Measurements from ENCODE around the gene ERCC8. TPM values are rescaled to one million over a fixed set of nuclear protein-coding genes. Genes with fewer than 3 reads are reported as not detected.

ERCC8 gene
- total RNA-seq, 1 experiment from 2014 or later, result 14.4 TPM

- H3K4me1 ChIP-seq (ENCODE audit: control insufficient read depth, insufficient read depth, low read length), result no peaks in the 10 kb centered on the region
- H3K27me3 ChIP-seq (ENCODE audit: control insufficient read depth, insufficient read depth, low read length), result no peaks in the 10 kb centered on the region
- TF ChIP-seq REST (IDR thresholded peaks at IDR 0.05; ENCODE audit: insufficient read depth in 1 of 2, low read depth in 2 of 2, low read length in 1 of 2) (no peak), SIN3A (IDR thresholded peaks at IDR 0.05; ENCODE audit: borderline replicate concordance, insufficient read depth, low read depth, low read length) (no peak), POLR2AphosphoS5 (IDR thresholded peaks at IDR 0.05; ENCODE audit: low read depth, low read length) (no peak), CTCF (IDR thresholded peaks at IDR 0.05) (no peak), TCF7L2 (IDR thresholded peaks at IDR 0.05; ENCODE audit: low read depth, low read length) (no peak)
- intact Hi-C loops (cut with micrococcal nuclease; ENCODE audit: unreplicated experiment), result no loop called here
- no peak for ATAC-seq
- in situ Hi-C loops (cut with HindIII; ENCODE audit: low pct_unique_long_range_greater_than_20kb, low sequenced_read_pairs), result no loop called here
- no peaks in the 10 kb centered on the region for H3K36me3 ChIP-seq (ENCODE audit: control insufficient read depth, insufficient read depth, low read length)
- no peak overlapping the region for H3K4me3 ChIP-seq (ENCODE audit: low read depth in 2 of 2, low read length in 2 of 2)
- no peaks in the 10 kb centered on the region for H3K9me3 ChIP-seq (ENCODE audit: control insufficient read depth, insufficient read depth, low read depth, low read length)
- H3K27ac ChIP-seq (ENCODE audit: low read length), result no peak overlapping the region
- no TSS peak for BruUV-seq (replicated peaks)
- ChIA-PET POLR2A (no interaction called here), CTCF (no interaction called here)
- DNase-seq (ENCODE audit: low read depth, low spot score), result no peak
These were observed 41.5 kb downstream of the ERCC8 start for GRCh38 chr5:60903356-60903755.

GRCh38 chr5:60896991-60897390 lies 47.9 kb downstream of the ERCC8 start:
- DNase-seq (ENCODE audit: low read depth, low spot score) (no peak), ATAC-seq (no peak)
- no peak overlapping the region for H3K4me3 ChIP-seq (ENCODE audit: low read depth in 2 of 2, low read length in 2 of 2)
- no peaks in the 10 kb centered on the region for H3K27me3 ChIP-seq (ENCODE audit: control insufficient read depth, insufficient read depth, low read length)
- H3K36me3 ChIP-seq (ENCODE audit: control insufficient read depth, insufficient read depth, low read length), result no peaks in the 10 kb centered on the region
- in situ Hi-C loops (cut with HindIII; ENCODE audit: low pct_unique_long_range_greater_than_20kb, low sequenced_read_pairs) (no loop called here), intact Hi-C loops (cut with micrococcal nuclease; ENCODE audit: unreplicated experiment) (no loop called here)
- BruUV-seq (replicated peaks), result no TSS peak
- no peaks in the 10 kb centered on the region for H3K9me3 ChIP-seq (ENCODE audit: control insufficient read depth, insufficient read depth, low read depth, low read length)
- no peak overlapping the region for H3K27ac ChIP-seq (ENCODE audit: low read length)
- TF ChIP-seq POLR2AphosphoS5 (IDR thresholded peaks at IDR 0.05; ENCODE audit: low read depth, low read length), result no peak
- no peak for TF ChIP-seq TCF7L2 (IDR thresholded peaks at IDR 0.05; ENCODE audit: low read depth, low read length)
- TF ChIP-seq CTCF (IDR thresholded peaks at IDR 0.05), result no peak
- TF ChIP-seq REST (IDR thresholded peaks at IDR 0.05; ENCODE audit: insufficient read depth in 1 of 2, low read depth in 2 of 2, low read length in 1 of 2), result no peak
- TF ChIP-seq SIN3A (IDR thresholded peaks at IDR 0.05; ENCODE audit: borderline replicate concordance, insufficient read depth, low read depth, low read length), result no peak
- POLR2A ChIA-PET, result no interaction called here
- H3K4me1 ChIP-seq (ENCODE audit: control insufficient read depth, insufficient read depth, low read length), result no peaks in the 10 kb centered on the region
- CTCF ChIA-PET, result interaction anchor here (0.6 kb wide), 1 partner anchor 138 kb away, joined by 3 read pairs; no protein-coding TSS in a partner anchor

All from Panc1 (cell line).